Neural progenitor cell (in vitro differentiated cells): Measurements from ENCODE around the gene SWT1.

Experiments used
- CTCF ChIP-seq: fragments of 200-600 bp; sonication (generic); IDR thresholded peaks from 2 replicates; pipeline ENCODE4 v1.5.1; 2017; ENCODE audit warnings: antibody characterized with exemption, mild to moderate bottlenecking
- EZH2 ChIP-seq: fragments of 200-600 bp; sonication (generic); IDR thresholded peaks from 2 replicates; pipeline ENCODE4 v1.6.1; 2017; ENCODE audit warnings: antibody characterized with exemption, mild to moderate bottlenecking, moderate library complexity

- TF ChIP-seq EZH2 (no peak), CTCF (no peak)
Measured at GRCh38 chr1:185319139-185319475, 162.1 kb downstream of the SWT1 start.
